Measurements from ENCODE around the gene C7orf25.

C7orf25 gene

GRCh38 chr7:42911454-42912447, at the start of gene C7orf25:
C7orf25 (minus strand) TSS chr7:42912070; CDS start chr7:42910900, 1,170 bp downstream.
- DNase-seq, result peak; percentile 91

- DNase-seq, result no peak
These were observed 49.3 kb upstream of the C7orf25 start for GRCh38 chr7:42961170-42961569.

DNA sequence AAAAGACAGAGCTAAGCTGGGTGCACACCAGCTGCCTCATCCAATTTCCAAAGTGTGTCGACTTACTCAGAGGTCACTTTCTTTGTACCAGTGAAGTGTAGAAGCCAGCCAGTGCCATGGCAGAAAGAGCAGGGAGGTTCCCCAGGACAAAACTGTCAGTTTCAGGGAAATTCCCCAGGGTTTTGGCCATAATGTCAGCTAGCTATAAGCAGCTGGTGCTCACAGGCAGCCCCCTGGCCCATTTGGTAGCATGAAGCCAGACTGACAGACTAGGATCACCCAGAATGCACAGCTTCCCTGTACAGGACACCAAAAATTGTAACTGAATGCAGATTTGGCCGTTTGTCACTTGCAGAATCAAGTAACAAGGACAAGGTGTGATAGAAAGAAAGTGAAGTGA, 48.9 kb upstream of the C7orf25 start:
- no peak for DNase-seq

DNA sequence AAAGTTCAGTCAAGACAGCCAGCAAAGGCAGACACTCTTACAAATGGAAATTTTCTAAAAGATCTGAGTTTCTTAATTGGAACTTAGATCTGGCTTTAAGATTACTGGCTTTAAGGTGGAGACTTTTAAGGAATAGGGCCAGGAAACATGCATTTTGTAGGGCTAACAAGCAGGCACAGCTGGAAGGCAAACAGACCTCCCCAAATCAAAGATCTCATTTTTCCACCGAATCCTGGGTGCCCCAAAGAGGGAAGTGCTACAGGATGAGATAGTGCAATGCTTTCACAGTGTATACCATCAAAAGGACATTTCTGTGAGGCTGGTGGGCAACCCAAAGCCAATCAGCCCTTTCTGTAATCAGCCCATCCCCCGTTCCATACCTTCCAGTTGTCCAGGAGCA, 47.7 kb upstream of the C7orf25 start:
- DNase-seq, result no peak

GRCh38 chr7:42956062-42956461, 44.2 kb upstream of the C7orf25 start:
- DNase-seq, result no peak

DNA sequence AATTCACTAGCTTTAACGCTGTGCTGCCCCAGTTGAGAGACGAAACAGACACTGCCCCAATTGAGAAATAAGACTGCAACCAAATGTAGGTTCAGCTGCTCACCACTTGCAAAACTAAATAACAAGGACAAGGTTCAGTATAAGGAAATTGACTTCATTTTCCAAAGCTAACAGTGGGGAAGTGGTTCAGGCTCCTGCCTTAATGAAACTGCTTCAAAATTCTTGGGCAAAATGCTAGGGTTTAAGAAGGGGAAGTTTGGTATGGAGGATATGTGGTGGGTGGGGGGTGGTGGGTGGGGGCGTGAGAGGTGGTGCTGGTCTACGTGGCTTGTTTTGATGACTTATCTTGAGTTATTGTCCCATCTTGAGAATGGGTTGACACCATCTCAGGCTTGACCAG, 42.1 kb upstream of the C7orf25 start:
- DNase-seq, result no peak

GRCh38 chr7:42952328-42952727, 40.5 kb upstream of the C7orf25 start:
- DNase-seq, result no peak

DNA sequence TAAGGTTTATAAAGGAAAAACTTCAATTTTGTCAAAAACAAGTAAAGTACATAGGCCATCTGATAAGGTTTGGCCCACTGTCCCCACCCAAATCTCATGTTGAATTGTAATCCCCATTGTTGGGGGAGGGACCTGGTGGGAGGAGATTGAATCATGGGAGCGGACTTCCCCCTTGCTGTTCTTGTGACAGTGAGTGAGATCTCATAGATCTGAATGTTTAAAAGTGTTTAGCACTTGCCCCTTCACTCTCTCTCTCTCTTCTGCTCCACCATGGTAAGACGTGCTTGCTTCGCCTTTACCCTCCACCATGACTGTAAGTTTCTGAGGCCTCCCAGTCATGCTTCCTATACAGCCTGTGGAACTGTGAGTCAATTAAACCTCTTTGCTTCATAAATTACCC, 38.5 kb upstream of the C7orf25 start:
- DNase-seq, result no peak

DNA sequence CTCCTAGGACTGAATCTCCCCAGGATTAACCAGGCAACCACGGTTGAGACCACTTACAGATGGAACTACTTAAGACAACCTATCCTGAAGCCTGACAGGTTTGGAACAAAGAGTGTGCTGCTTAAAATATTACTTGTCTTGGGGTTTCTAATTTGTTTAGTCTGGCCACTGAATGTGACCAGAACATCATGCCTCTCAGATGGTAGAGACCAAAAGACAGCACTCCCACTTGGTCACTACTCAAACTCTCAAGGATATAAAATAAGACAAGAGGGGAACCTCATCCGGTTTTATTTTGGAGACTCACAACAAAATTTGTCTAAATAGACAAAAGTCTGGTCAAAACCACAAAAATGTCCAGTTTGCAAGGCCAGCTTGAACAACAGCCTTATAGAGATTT, 35.7 kb upstream of the C7orf25 start:
- no peak for DNase-seq

GRCh38 chr7:42946627-42946950, 34.7 kb upstream of the C7orf25 start:
- DNase-seq, result no peak

DNA sequence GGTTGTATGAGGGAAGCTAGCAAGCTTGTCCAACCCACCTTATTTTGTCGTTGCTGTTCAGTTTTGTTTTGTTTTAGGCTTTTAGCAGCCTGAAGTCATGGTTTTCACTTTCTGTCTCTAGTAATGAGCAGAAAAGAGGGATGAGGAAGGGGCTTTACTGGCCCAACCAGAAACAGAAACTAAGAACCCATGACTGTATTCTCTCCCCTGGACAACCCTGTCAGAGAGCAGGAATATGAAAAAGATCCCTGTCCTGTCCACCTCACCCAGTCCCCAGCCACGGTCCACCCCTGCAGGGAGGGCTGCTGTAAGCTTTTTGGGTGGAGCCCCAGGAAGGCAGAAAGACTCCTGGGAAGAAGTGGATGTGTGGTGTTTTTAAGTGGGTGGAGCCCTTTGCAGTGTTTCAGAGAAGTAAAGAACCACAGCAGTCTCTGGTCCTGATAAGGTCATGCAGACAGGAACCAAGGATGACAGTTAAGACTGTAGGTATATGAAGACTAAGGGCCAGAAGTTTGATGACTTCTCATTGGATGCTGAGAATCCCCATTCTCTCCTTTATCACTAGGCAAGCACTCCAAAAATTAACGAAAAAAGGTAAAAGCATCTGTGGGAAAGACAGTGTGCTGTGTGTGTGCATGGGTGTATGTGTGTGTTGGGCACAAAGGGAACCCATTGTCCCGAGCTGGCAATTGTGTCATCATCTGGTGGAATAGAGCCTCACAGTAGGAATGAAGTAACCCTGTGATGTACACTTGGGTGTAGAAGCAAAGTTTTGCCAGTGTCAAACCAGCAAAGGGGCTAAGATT, 34.2 kb upstream of the C7orf25 start:
- peak; percentile 29 for DNase-seq

- DNase-seq, result peak; percentile 66
These were observed 29.3 kb upstream of the C7orf25 start for GRCh38 chr7:42940985-42941847.

GRCh38 chr7:42939457-42940240, 27.8 kb upstream of the C7orf25 start:
- DNase-seq, result no peak

DNA sequence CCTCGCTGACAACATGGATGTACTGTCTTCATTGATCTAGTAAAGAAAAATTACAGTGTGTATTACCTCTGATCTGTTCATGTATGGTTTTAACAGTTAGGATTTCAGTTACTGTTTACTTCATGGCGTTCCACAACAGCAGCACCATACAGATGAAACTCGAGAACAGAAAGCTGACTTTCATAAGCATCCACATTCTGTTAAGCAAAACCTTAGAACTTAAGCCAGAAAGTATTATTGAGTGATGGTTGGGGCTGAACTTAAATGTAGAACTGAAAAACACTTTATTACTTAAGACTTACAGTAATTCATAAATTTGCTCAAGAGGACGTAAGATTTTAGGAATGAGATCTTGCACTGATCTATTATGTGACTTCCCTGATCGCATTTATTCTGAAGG, 24.0 kb upstream of the C7orf25 start:
- no peak for DNase-seq

- no peak for DNase-seq
These were observed 22.4 kb upstream of the C7orf25 start for GRCh38 chr7:42934291-42934690.

DNA sequence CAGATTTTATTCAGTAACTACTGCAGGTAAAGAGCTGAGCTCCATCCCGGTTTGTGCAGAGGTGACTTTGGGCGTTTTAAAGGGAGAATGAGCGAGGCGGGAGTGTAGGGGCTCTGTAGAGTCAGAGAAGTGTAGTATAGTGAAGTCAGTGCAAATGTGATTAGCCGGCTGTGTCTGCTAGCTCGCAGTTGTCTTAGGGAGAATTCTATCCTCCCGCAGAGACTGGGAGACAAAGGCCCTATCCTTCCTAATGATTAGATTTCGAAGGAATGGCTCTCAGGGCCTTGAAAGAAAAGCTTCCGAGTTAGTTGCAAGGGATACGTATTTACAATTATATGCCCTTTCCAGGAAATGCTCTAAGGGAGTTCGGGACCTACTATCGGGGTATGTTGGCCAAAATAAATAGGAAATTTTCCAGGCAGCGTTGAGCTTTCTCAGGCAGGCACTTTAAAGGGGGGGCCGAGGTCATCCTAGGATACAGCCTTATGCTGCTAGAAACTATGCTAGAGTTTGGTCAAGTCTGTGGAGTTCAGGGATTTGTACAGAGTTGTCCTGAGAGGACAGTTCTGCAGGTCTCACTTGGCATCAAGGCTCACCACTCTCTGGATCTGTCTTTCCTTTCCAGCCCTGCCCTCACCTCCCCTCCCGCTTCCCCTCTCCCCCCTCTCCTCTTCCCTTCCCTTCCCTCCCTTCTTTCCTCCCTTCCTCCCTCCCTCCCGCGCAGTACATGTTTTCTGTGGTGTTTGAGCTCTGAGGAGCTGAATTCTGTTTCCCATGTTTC, 21.1 kb upstream of the C7orf25 start:
- DNase-seq, result peak; percentile 33

DNA sequence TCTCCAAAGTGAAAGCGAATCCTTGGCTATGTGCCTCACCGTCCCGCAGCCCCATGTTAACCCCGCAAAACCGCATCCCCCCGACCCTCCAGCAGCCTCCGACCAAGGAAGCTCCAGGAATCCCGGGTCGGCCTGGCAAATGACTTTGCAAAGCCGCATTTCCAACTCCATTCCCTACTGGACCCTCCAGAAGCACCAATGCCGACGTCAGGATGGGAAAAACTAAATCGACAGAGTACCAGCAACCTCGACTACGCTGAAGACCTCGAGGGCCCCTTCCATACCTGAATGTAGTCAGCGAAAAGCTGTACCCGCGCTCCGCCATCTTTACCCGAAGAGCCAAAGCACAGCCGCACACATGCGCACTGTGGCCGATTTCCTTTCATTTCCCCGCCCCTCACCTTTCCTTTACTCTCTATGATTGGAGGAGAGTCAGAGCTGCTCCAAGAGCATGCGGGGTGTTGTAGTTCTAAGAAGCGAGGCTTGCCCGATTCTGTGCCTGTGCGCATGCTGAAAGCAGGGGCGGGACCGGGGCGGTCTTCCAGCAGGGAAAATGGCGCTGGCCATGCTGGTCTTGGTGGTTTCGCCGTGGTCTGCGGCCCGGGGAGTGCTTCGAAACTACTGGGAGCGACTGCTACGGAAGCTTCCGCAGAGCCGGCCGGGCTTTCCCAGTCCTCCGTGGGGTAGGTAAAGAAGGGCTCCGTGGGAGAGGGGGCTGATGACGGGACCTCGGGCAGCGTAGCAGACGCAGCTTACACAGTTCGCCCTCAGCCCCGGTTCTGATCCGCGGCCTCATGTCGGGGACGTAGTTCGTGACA, 20.2 kb upstream of the C7orf25 start, which contains the start of the genes MRPL32 and PSMA2:
Gene MRPL32 (plus strand): TSS at position 543 of the 818 bp plus-strand sequence. CDS start 11 bp downstream, at position 554.
Gene PSMA2 (minus strand): TSS at position 341 of the 818 bp plus-strand sequence. CDS start 16 bp downstream, at position 325.
- peak; percentile 98 for DNase-seq

GRCh38 chr7:42931447-42931833, 19.6 kb upstream of the C7orf25 start:
- no peak for DNase-seq

DNA sequence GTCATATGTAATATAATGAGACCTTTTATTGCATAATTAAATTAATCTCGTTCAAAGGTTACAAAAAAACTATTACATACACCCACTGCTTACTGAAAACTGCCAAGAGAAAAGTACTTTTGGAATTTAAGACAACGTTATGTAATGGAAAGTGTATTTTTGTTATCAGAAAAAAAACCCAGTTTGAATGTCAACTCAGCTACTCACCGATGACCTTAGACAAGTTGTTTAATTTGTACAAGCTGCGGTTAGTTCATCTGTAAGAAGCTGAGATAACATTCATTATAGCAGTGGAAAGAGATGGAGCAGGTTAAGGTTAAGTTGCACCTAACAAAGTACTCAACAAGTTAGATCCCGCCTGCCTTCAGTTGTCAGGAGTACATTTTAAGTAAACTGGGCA, 19.0 kb upstream of the C7orf25 start:
- no peak for DNase-seq

DNA sequence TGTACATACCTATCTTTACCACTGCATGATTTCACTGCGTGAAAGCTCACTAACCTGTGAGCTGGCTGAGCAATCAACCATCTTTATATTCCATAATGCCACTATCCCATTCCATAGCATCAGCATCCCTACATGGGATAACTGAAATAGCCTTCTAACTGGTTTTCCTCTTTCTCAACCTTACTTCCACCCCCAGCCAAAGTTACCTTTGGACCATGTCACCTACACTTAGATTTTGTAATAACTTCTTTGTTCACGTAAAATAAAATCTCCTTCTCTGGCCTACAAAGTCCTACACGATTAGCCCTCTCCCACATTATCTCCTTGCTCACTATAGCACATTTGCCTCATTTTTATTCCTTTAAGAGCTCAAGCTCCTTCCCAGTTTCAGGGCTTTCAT, 17.6 kb upstream of the C7orf25 start:
- DNase-seq, result no peak

All from EL (cell line).